Thyroid gland (tissue), 4 donors: ENCODE results near the gene CACUL1. TPM values are rescaled to one million over a fixed set of nuclear protein-coding genes. Genes with fewer than 3 reads are reported as not detected.

ENCODE experiments used
- DNase-seq, 2 donors: peaks; one replicate each; pipeline ENCODE4 v3.0.0-alpha.2; 2019
- H3K27ac ChIP-seq, 3 donors: fragments of 200-600 bp; sonication (generic); 1 replicate in 2 of 3; 2 replicates in 1 of 3; pipeline ENCODE4 v1.5.1; 2016 to 2019; ENCODE audit warnings: mild to moderate bottlenecking in 1 of 3, moderate library complexity in 1 of 3
- H3K27me3 ChIP-seq: fragments of 200-600 bp; sonication (generic); one replicate; pipeline ENCODE4 v1.5.1; 2019
- H3K36me3 ChIP-seq, 2 donors: fragments of 200-600 bp; sonication (generic); one replicate each; pipeline ENCODE4 v1.5.1; 2016 to 2019
- H3K4me1 ChIP-seq, 2 donors: fragments of 200-600 bp; sonication (generic); one replicate each; pipeline ENCODE4 v1.5.1; 2017 to 2019
- H3K4me3 ChIP-seq, 3 donors: fragments of 200-600 bp; sonication (generic); replicated peaks in 1 of 3; 1 replicate in 2 of 3; 2 replicates in 1 of 3; pipeline ENCODE4 v1.5.1; 2016; ENCODE audit warnings: mild to moderate bottlenecking in 1 of 3
- H3K9me3 ChIP-seq: fragments of 200-600 bp; sonication (generic); one replicate; pipeline ENCODE4 v1.5.1; 2017
- POLR2A ChIP-seq, 2 donors: fragments of 450-650 bp; IDR thresholded peaks; one replicate each; pipeline ENCODE4 v1.6.1; 2017; ENCODE audit warnings: antibody characterized with exemption in 2 of 2, mild to moderate bottlenecking in 2 of 2, moderate library complexity in 1 of 2
- WGBS, 2 donors: methylation state at CpG; one replicate each; pipeline ENCODE4 v1.1.5; 2017; 5-methylcytosine and 5-hydroxymethylcytosine counted together
- intact Hi-C: fragments of 100-400 bp; cut with DNase I; formaldehyde crosslinking; loops from one replicate; pipeline ENCODE4 v1.15.1; 2023
- total RNA-seq, 4 donors: library from RNA; depleted of rRNA; stranded (reverse); fragments of >200 nt; gene quantifications; one replicate each; pipeline ENCODE4 v1.2.3, GENCODE V29; 2016
- TF ChIP-seq, protein P1 (sequence below), 6 experiments: fragments of 200-600 bp in 3 of 6; fragments of 450-650 bp in 3 of 6; sonication (generic) in 3 of 6; IDR thresholded peaks; one replicate each; pipeline ENCODE4 v1.5.1; 2016 to 2019; ENCODE audit warnings: antibody characterized with exemption in 6 of 6, mild to moderate bottlenecking in 2 of 6, inconsistent platforms in 1 of 6, moderate library complexity in 1 of 6

CACUL1 gene
- total RNA-seq, 4 donors from 2014 or later: 23.0 to 36.8 (median 31.5) TPM

GRCh38 chr10:118694848-118695247, 59.9 kb downstream of the CACUL1 start:
- Histone ChIP-seq H3K27me3 (no peaks in the 10 kb centered on the region), H3K9me3 (no peaks in the 10 kb centered on the region), H3K4me3 (no peak overlapping the region), H3K36me3 (no peaks in the 10 kb centered on the region), H3K4me1 (peaks cover 18 to 25% of the 10 kb centered on the region in 2 donors), H3K27ac (peak overlapping the region in 1 of 3 donors; percentile 41)
- intact Hi-C loops: no loop called here
- no peak for DNase-seq
- TF ChIP-seq, protein P1, sequence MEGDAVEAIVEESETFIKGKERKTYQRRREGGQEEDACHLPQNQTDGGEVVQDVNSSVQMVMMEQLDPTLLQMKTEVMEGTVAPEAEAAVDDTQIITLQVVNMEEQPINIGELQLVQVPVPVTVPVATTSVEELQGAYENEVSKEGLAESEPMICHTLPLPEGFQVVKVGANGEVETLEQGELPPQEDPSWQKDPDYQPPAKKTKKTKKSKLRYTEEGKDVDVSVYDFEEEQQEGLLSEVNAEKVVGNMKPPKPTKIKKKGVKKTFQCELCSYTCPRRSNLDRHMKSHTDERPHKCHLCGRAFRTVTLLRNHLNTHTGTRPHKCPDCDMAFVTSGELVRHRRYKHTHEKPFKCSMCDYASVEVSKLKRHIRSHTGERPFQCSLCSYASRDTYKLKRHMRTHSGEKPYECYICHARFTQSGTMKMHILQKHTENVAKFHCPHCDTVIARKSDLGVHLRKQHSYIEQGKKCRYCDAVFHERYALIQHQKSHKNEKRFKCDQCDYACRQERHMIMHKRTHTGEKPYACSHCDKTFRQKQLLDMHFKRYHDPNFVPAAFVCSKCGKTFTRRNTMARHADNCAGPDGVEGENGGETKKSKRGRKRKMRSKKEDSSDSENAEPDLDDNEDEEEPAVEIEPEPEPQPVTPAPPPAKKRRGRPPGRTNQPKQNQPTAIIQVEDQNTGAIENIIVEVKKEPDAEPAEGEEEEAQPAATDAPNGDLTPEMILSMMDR (IDR thresholded peaks at IDR 0.05): no peak
- TF ChIP-seq POLR2A (IDR thresholded peaks at IDR 0.05): no peak

- peak overlapping the region in 1 of 3 donors; percentile 16 for H3K27ac ChIP-seq
- TF ChIP-seq POLR2A (IDR thresholded peaks at IDR 0.05): no peak
- TF ChIP-seq, protein P1 (IDR thresholded peaks at IDR 0.05): no peak
These were observed 61.9 kb downstream of the CACUL1 start for GRCh38 chr10:118692872-118693271.

GRCh38 chr10:118689070-118689858, 65.5 kb downstream of the CACUL1 start:
- 94 to 98% methylated on average over 4 of the region's 4 CpGs for WGBS, 2 donors
- peaks cover 9 to 10% of the 10 kb centered on the region in 2 donors for H3K36me3 ChIP-seq
- intact Hi-C loops: no loop called here
- H3K27me3 ChIP-seq: no peaks in the 10 kb centered on the region
- no peak overlapping the region for H3K4me3 ChIP-seq
- H3K9me3 ChIP-seq: no peaks in the 10 kb centered on the region
- H3K4me1 ChIP-seq: peaks cover 6 to 12% of the 10 kb centered on the region in 2 donors
- no peak overlapping the region for H3K27ac ChIP-seq
- no peak for DNase-seq
- TF ChIP-seq, protein P1 (IDR thresholded peaks at IDR 0.05): no peak
- no peak for TF ChIP-seq POLR2A (IDR thresholded peaks at IDR 0.05)

More at GRCh38 chr10:118692872-118693271, 61.9 kb downstream of the CACUL1 start:
- DNase-seq: no peak
- Histone ChIP-seq H3K4me3 (no peak overlapping the region), H3K36me3 (no peaks in the 10 kb centered on the region), H3K9me3 (no peaks in the 10 kb centered on the region), H3K4me1 (peaks cover 18 to 25% of the 10 kb centered on the region in 2 donors), H3K27me3 (no peaks in the 10 kb centered on the region)
- whole genome bisulfite sequencing, 2 donors: 56 to 71% methylated on average over 4 of the region's 4 CpGs
- intact Hi-C loops: no loop called here

- Histone ChIP-seq H3K27ac (no peak overlapping the region), H3K36me3 (peaks cover 9 to 13% of the 10 kb centered on the region in 2 donors), H3K27me3 (no peaks in the 10 kb centered on the region), H3K4me3 (no peak overlapping the region), H3K9me3 (no peaks in the 10 kb centered on the region), H3K4me1 (no peaks in the 10 kb centered on the region)
- intact Hi-C loops: no loop called here
- TF ChIP-seq, protein P1 (IDR thresholded peaks at IDR 0.05): no peak
- TF ChIP-seq POLR2A (IDR thresholded peaks at IDR 0.05): no peak
- no peak for DNase-seq
These were observed 67.3 kb downstream of the CACUL1 start for GRCh38 chr10:118687472-118687871.

GRCh38 chr10:118682533-118682932, 72.2 kb downstream of the CACUL1 start:
- H3K9me3 ChIP-seq: no peaks in the 10 kb centered on the region
- H3K27ac ChIP-seq: no peak overlapping the region
- intact Hi-C loops: no loop called here
- no peaks in the 10 kb centered on the region for H3K4me1 ChIP-seq
- TF ChIP-seq POLR2A (IDR thresholded peaks at IDR 0.05): no peak
- TF ChIP-seq, protein P1 (IDR thresholded peaks at IDR 0.05): no peak
- DNase-seq: no peak
- H3K36me3 ChIP-seq: peaks cover 9 to 24% of the 10 kb centered on the region in 2 donors
- WGBS, 2 donors: 93% methylated on average over 6 of the region's 6 CpGs
- no peak overlapping the region for H3K4me3 ChIP-seq
- H3K27me3 ChIP-seq: no peaks in the 10 kb centered on the region
